K562 (cell line): ENCODE results near the gene SPIB.

Experiments used
- HDGF ChIP-seq: fragments of 450-650 bp; IDR thresholded peaks from 2 replicates; pipeline ENCODE4 v1.6.1; 2016
- HNRNPK ChIP-seq: fragments of 200-400 bp; formaldehyde crosslinking; IDR thresholded peaks from one replicate; pipeline ENCODE4 v1.6.1; 2018; ENCODE audit warnings: mild to moderate bottlenecking, low read depth, low read length; ENCODE audit not compliant: poor library complexity, severe bottlenecking
- HOMEZ ChIP-seq: fragments of 250-450 bp; sonication (Bioruptor Pico); IDR thresholded peaks from 2 replicates; pipeline ENCODE4 v1.4.0; 2020; ENCODE audit warnings: mild to moderate bottlenecking, moderate library complexity
- MAFG ChIP-seq: fragments of 450-650 bp; conservative IDR thresholded peaks from 2 replicates; pipeline ENCODE4 v1.6.1; 2016; ENCODE audit warnings: missing genetic modification characterization, missing compliant biosample characterization
- MCM5 ChIP-seq: fragments of 450-650 bp; IDR thresholded peaks from 2 replicates; pipeline ENCODE4 v1.6.1; 2016; ENCODE audit warnings: low read depth
- SPI1 ChIP-seq: IDR thresholded peaks from 2 replicates; pipeline ENCODE4 v1.6.1; 2011; ENCODE audit warnings: low read depth, low read length, control low read depth, borderline replicate concordance

GRCh38 chr19:50433201-50434180, 14.8 kb downstream of the SPIB start:
- TF ChIP-seq MAFG (no peak), HNRNPK (no peak), MCM5 (no peak), HDGF (no peak), SPI1 (no peak), HOMEZ (no peak)
